NCI-H2227 (cell line): ENCODE results near the gene PCSK4.
A peak's percentile ranks its signal among the peaks of the same experiment; 100 is the strongest.
"Not testable (repeated sequence)": the region's sequence is repeated elsewhere in the genome, so short reads cannot be mapped to it uniquely, and the experiment has no call there.

Experiments used
- DNase-seq: peaks from one replicate; lab custom pipeline; 2025; ENCODE audit not compliant: unreplicated experiment; lab: John Stamatoyannopoulos, UW

PCSK4 gene

GRCh38 chr19:1490311-1491113, at the start of gene PCSK4:
Gene PCSK4, minus strand, starts transcription at chr19:1490350. Its CDS starts 4 bp downstream, at chr19:1490346.
- peak; percentile 96 for DNase-seq

- not testable (repeated sequence) for DNase-seq
Measured at GRCh38 chr19:1539749-1540148, 49.6 kb upstream of the PCSK4 start.

- no peak for DNase-seq
Measured at GRCh38 chr19:1538978-1539377, 48.8 kb upstream of the PCSK4 start.

GRCh38 chr19:1535699-1536098, 45.5 kb upstream of the PCSK4 start:
- DNase-seq, result not testable (repeated sequence)

GRCh38 chr19:1534972-1535371, 44.8 kb upstream of the PCSK4 start:
- DNase-seq, result no peak

GRCh38 chr19:1533510-1534150, 43.5 kb upstream of the PCSK4 start:
- no peak for DNase-seq

- DNase-seq, result no peak
Measured at GRCh38 chr19:1532003-1532402, 41.9 kb upstream of the PCSK4 start.

GRCh38 chr19:1531587-1531986, 41.4 kb upstream of the PCSK4 start:
- no peak for DNase-seq

GRCh38 chr19:1530856-1531255, 40.7 kb upstream of the PCSK4 start:
- not testable (repeated sequence) for DNase-seq

GRCh38 chr19:1529430-1529816, 39.3 kb upstream of the PCSK4 start:
- DNase-seq, result no peak

- no peak for DNase-seq
Measured at GRCh38 chr19:1528596-1529429, 38.7 kb upstream of the PCSK4 start.

GRCh38 chr19:1527650-1528309, 37.6 kb upstream of the PCSK4 start:
- no peak for DNase-seq

- DNase-seq, result no peak
Measured at GRCh38 chr19:1526979-1527649, 37.0 kb upstream of the PCSK4 start.

- no peak for DNase-seq
Measured at GRCh38 chr19:1526066-1526778, 36.1 kb upstream of the PCSK4 start.

- DNase-seq, result no peak
Measured at GRCh38 chr19:1525343-1525742, 35.2 kb upstream of the PCSK4 start.

- DNase-seq, result no peak
Measured at GRCh38 chr19:1524972-1525325, 34.8 kb upstream of the PCSK4 start.

GRCh38 chr19:1524287-1524971, 34.3 kb upstream of the PCSK4 start:
- no peak for DNase-seq

GRCh38 chr19:1523412-1524286, 33.5 kb upstream of the PCSK4 start, which contains the start of gene PLK5:
Gene PLK5, plus strand, starts transcription at chr19:1524077. Its CDS starts 2,920 bp downstream, at chr19:1526997.
- DNase-seq, result peak; percentile 25
